NCI-H2081 treated with DMSO at 0.1 percent for 48 hours (cell line): ENCODE measurements around the gene AANAT.
"Not testable (repeated sequence)": the region's sequence is repeated elsewhere in the genome, so short reads cannot be mapped to it uniquely, and the experiment has no call there.

Source experiments
- DNase-seq: peaks from one replicate; lab custom pipeline; 2025; lab: John Stamatoyannopoulos, UW

Gene AANAT

DNA sequence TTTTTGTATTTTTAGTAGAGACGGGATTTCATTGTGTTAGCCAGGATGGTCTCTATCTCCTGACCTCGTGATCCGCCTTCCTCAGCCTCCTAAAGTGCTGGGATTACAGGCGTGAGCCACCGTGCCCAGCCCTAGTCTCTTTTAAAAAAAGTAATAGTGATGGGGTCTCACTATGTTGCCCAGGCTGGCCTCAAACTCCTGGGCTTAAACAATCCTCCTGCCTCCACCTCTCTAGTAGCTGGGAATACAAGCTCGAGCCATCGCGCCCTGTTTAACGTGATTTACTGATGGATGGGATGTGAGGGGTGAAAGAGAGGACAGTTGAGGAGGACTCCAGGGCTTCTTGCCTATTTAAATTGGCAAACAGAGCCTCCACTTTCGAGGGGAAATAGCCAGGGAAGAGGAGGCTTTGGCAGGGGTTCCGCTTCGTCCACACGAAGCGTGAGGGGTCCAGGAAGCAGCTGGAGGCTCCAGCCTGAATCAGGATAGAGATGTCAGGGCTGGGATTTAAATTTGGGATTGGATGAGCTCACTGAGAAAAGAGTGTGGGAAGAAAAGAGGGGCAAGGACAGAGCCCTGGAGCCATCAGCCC is 41.2 kb downstream of the AANAT start:
- not testable (repeated sequence) for DNase-seq

DNA sequence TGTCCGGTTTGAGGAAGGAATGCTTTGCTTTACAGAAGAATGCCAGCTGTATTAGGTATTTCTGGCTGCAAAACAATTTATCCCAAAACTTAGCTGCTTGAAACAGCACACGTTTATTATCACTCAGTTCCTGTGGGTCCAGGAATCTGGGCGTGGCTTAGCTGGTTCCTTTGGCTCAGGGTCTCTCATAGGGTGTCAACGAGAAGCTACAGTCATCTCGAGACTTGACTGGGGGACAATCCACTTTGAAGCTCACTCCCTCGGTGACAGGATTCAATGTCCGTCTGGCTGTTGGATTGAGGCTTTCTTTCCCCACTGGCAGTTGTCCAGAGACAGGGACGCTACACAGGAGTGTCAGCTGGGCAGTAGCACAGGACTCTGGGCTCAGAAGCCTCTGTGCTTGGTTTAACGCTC is 43.4 kb downstream of the AANAT start:
- DNase-seq = no peak

DNA sequence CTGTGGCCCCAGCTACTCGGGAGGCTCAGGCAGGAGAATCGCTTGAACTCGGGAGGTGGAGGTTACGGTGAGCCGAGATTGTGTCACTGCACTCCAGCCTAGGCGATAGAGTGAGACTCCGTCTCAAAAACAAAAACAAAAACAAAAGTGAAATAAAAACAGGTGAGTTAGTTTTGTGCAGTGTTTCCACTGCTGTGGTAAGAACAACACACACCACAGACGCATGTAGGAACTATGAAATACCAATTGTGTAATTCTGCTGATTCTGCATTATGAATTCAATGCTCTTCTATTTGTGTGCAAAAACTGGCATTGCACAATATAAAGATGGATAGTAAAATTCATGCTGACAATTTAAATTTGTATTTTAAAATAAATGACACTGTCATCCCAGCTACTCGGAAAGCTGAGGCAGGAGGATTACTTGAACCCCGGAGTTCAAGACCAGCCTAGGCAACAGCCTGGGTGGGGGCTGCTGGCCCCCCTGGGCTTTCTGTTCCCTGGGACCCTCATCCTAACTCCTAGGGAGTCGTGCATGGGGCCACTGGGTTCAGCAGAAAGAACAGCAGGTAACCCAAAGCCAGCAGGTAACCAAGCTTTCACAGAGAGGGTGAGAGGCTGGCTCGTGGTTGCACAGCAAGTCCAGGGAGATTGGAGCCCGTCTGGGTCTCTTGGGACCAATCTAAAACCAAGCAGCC is 44.4 kb downstream of the AANAT start:
- no peak for DNase-seq

DNA sequence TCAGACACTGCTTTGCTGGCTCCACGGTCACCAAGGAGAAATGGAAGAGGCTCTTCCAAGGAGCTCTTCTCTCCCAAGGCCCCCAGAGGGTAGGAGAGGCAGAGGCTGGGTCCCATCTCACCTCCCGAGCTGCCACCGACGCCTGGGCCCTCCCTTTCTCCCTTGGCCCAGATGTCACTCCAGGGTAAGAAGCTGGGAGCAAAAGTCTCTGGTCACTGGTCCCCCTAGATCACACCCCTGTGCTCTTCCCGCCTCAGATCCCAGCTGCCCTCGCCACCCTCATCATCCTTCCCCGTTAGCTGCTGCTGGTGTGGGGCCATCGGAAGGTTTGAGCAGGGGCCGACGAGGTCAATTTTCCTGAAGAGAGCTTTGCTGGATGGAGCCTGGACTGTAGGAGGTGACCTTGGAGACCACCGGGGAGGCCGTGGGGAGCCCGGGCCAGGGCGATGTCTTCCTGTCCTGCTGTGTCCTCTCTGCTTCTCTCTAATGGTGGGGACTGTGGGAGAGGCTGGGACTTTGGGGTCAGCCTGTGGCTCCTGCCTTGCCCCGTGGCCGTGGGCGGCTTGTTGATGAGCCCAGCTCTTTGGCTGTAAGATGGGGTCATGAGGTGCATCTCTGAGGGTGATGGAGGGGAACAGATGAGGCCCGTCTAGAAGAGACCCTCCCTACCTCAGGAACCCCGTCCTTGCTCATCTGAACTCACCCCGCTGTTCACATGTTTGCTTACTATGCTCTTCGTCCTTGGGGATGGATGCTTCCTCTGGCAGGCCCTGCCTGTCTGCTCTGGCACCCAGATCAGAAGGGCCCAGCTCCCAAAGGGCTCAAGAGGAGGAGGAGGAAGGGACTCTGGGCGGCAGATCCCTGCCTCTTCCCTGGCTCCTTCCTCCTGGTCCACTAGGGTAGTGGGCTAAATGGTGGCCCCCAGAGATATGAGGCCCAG is 45.2 kb downstream of the AANAT start:
- DNase-seq = no peak

DNA sequence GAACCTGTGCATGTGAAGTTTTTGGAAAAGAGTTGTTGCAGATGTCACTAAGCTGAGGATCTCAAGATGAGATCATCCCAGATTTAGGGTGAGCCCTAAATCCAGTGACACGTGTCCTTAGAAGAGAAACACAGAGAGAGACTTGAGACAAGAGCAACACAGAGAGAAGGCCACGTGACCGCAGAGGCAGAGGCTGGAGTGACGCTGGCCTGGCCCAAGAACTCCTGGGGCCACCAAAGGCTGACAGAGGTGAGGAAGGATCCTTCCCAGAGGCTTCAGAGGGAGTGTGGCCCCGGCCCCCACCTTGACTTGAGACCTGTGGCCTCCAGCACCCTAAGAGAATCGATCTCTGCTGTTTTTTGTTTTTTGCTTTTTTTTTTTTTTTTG is 45.9 kb downstream of the AANAT start:
- no peak for DNase-seq

DNA sequence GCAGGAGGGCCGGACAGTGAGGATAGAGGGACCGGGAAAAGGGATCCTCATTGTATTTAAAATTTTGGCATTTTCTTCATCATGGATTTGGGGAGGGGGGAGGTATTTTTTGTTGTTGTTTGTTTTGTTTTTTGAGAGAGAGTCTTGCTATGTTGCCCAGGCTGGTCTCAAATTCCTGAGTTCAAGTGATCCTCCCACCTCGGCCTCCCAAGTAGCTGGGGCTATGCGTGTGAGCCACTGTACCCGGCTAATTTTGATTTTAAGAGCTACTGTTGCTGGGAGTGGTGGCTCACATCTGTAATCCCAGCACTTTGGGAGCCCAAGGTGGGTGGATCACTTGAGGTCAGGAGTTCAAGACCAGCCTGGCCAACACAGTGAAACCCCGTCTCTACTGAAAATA is 47.0 kb downstream of the AANAT start:
- DNase-seq = not testable (repeated sequence)

DNA sequence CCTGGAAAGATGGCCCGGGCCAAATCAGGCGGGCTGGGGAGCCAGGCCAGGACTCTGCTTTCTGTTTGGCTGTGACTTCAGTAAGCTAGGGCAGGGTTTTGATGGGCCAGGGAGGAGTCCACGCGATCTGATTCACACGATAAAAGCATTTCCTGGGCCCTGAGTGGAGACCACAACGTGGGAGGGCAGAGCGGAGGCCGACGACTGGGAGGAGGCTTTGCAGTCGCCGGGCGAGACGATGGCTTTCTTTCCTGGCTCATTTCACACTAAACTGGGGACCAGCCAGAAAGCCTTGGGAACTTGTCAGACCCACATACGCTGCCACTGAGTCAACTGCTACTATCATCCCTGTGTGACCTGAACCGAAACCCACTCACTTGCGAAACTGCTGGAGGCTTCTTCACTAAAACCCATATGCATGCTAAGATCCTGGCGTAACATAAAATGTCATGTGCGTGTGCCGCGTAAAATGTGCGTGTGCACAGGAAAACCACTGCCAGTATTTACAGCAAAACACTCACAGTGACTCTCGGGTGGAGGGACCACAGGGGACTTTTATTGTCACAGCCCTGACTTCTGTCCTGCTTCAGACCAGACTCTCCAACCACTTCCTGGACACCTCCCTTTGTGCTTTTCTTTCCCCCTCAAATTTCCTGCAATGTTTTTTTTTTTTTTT is 48.0 kb downstream of the AANAT start:
- DNase-seq = no peak

DNA sequence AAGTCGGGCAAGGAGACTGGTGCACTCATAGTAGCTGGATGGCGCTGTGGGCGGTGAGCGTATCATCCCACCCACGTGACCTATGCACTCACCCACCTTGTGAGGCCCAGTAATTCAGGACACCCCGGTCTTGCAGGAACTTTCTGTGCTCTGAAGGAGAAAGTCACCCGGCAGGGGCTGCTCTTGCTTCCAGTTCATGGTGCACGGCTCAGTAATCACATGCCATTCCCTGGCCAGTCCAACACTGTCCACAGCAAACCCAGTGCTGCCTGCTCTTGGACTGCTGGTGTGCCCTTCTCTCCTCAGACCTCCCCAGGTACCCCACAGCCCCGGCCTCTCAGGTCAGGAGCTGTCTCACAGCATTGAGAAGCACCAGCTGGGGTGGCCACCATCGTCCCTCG is 50.2 kb downstream of the AANAT start:
- DNase-seq = no peak

DNA sequence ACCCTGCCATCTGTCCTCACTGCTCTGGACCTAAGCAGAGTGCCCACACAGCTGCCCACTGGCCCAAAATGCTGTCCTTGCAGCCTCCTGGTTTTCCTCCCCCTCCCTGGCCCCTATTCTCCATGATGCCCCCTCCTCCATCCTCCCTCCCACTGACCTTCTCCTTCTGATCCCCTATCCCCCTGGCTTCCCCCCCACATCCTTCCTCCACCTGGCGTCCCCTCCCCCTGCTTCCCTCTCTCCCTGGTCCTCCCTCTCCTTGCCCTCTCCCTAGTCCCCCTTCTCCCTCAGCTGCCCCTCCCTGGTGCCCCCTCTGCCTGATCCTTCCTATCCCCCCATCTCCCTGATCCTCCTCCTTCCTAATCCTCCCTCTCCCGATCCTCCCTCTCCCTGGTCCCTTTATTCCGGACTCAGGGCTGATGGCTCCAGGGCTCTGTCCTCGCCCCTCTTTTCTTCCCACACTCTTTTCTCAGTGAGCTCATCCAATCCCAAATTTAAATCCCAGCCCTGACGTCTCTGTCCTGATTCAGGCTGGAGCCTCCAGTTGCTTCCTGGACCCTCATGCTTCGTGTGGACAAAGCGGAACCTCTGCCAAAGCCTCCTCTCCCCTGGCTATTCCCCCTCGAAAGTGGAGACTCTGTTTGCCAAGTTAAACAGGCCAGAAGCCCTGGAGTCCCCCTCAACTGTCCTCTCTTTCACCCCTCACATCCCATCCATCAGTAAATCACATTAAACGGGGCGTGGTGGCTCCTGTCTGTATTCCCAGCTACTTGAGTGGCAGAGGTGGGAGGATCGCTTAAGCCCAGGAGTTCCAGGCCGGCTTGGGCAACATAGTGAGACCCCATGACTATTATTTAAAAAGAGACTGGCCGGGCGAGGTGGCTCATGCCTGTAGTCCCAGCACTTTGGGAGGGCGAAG is 51.9 kb downstream of the AANAT start:
- DNase-seq = no peak
